Measurements from ENCODE around the gene DHRS2. TPM values are rescaled to one million over a fixed set of nuclear protein-coding genes. Genes with fewer than 3 reads are reported as not detected.

The DHRS2 gene
- total RNA-seq, 1 donor from 2014 or later, result not detected

DNA sequence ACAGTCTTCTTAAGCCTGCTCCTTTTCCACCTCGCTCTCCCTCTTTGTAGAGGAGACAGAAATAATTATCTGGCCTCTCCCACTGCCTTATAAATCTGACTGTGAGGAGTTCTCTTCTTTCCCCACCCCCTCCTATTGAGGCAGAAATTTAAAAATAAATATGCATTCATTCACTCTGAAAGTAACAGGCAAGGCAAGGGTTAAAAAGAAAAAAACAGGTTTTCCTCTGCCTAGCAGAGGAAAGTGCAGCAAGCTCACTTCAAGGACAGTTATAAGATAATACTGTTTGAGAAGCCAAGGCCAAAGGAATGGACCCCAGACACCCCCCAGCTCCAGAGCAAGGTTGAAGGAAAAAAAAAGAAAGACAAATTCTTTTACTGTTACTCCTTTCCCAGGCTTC lies 56.3 kb downstream of the DHRS2 start:
- Mint-ChIP-seq H3K27ac (ENCODE audit: unreplicated experiment) (no peak overlapping the region), H3K4me3 (no peak overlapping the region), H3K9me3 (peaks cover 4% of the 10 kb centered on the region), H3K36me3 (ENCODE audit: low read depth) (peaks cover 2% of the 10 kb centered on the region), H3K27me3 (ENCODE audit: low read depth) (peaks cover 8% of the 10 kb centered on the region), H3K4me1 (no peaks in the 10 kb centered on the region)
- TF ChIP-seq, protein P1, sequence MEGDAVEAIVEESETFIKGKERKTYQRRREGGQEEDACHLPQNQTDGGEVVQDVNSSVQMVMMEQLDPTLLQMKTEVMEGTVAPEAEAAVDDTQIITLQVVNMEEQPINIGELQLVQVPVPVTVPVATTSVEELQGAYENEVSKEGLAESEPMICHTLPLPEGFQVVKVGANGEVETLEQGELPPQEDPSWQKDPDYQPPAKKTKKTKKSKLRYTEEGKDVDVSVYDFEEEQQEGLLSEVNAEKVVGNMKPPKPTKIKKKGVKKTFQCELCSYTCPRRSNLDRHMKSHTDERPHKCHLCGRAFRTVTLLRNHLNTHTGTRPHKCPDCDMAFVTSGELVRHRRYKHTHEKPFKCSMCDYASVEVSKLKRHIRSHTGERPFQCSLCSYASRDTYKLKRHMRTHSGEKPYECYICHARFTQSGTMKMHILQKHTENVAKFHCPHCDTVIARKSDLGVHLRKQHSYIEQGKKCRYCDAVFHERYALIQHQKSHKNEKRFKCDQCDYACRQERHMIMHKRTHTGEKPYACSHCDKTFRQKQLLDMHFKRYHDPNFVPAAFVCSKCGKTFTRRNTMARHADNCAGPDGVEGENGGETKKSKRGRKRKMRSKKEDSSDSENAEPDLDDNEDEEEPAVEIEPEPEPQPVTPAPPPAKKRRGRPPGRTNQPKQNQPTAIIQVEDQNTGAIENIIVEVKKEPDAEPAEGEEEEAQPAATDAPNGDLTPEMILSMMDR (conservative IDR thresholded peaks at IDR 0.05), result no peak
- DNase-seq (ENCODE audit: low read depth, low spot score), result no peak

DNA sequence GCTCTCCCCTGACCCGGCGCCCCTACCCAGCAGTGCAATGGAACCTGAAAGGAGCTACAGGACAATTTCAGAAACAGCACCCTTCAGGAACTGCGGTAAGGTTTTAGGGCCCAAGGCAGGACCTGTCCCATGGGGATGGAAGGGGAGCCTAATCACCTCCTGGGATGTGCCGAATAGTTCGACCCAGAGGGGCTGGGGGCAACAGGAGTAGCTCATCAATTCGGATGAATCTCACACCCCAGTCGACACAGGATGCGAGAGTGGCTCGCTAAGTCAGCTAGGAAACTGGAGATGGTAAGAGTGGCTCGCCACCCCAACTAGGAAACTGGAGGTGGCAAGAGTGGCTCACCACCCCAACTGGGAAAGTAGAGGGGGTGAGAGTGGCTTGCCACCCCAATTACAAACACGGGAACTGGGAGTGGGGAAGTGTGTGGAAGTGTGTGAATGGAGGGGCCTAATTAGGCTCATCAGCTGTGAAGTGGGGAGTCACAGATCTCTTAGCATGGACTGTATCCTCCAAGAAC lies 57.1 kb downstream of the DHRS2 start:
- H3K9me3 Mint-ChIP-seq, result peaks cover 4% of the 10 kb centered on the region
- no peak overlapping the region for H3K27ac Mint-ChIP-seq (ENCODE audit: unreplicated experiment)
- H3K4me1 Mint-ChIP-seq, result no peaks in the 10 kb centered on the region
- H3K27me3 Mint-ChIP-seq (ENCODE audit: low read depth), result peaks cover 12% of the 10 kb centered on the region
- DNase-seq (ENCODE audit: low read depth, low spot score), result no peak
- H3K36me3 Mint-ChIP-seq (ENCODE audit: low read depth), result peaks cover 2% of the 10 kb centered on the region
- TF ChIP-seq, protein P1 (conservative IDR thresholded peaks at IDR 0.05), result no peak
- no peak overlapping the region for H3K4me3 Mint-ChIP-seq

DNA sequence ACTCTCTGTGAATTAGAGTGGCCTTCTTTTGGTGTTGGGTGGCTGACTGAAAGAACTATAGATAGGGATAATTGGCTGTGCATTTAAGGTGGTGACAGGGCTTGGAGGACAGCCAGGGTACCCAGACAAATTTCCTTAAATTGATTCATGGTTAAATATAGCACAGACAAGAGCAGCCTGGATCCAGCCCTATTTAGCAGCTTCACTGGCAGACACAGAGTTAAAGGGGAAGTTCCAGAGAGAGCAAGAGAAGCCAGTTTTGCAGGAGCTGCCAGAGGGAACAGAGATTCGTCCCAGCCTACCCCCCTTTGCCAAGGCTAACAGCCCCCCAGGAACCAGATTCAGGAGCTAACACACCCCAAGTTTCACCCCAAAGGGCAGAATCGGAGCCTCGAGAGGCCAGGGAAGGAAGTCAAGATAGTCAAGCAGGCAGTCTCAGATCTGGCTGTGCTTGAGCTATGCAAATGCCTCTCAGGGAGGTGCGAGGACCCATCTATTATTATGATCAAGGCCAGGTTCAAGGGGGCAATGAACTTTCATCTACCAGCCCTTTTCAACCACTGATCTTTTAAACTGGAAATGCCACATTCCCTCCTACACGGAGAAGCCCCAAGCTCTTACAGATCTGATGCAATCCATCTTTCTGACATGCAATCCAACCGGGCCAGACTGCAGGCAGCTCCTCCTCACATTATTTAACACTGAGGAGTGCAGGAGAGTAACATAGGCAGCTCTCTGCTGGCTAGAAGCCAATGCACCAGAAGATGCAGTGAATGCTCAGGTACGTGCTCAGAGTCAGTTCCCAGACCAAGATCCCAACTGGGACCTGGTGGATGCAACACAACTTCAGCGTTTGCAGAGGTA lies 58.2 kb downstream of the DHRS2 start:
- DNase-seq (ENCODE audit: low read depth, low spot score), result no peak
- H3K4me1 Mint-ChIP-seq, result no peaks in the 10 kb centered on the region
- H3K27ac Mint-ChIP-seq (ENCODE audit: unreplicated experiment), result no peak overlapping the region
- H3K36me3 Mint-ChIP-seq (ENCODE audit: low read depth), result peaks cover 2% of the 10 kb centered on the region
- peaks cover 7% of the 10 kb centered on the region for H3K27me3 Mint-ChIP-seq (ENCODE audit: low read depth)
- TF ChIP-seq, protein P1 (conservative IDR thresholded peaks at IDR 0.05), result no peak
- H3K4me3 Mint-ChIP-seq, result no peak overlapping the region
- peaks cover 4% of the 10 kb centered on the region for H3K9me3 Mint-ChIP-seq

Other genes with a start within 250 kb of the DHRS2 start
- gene MYH6, start 228.1 kb upstream of the DHRS2 start, total RNA-seq, result not detected in 2 replicates
- gene MYH7, start 200.7 kb upstream of the DHRS2 start, total RNA-seq, result 0.05 TPM in 1 of 2 replicates, not detected in the other
- gene NGDN, start 166.7 kb upstream of the DHRS2 start, total RNA-seq, result 53.3 and 54.7 TPM in 2 replicates
- 9.9 and 11.0 TPM in 2 replicates for gene ZFHX2, start 84.6 kb upstream of the DHRS2 start, total RNA-seq
- 19.4 and 19.6 TPM in 2 replicates for gene THTPA, start 80.1 kb upstream of the DHRS2 start, total RNA-seq
- 42.3 and 53.2 TPM in 2 replicates for gene AP1G2, start 68.6 kb upstream of the DHRS2 start, total RNA-seq
- 1.3 and 1.4 TPM in 2 replicates for gene JPH4, start 57.6 kb upstream of the DHRS2 start, total RNA-seq